H1 (cell line): ENCODE results near the gene TMEM89. TPM values are rescaled to one million over a fixed set of nuclear protein-coding genes. Genes with fewer than 3 reads are reported as not detected.

Source experiments
- ATF2 ChIP-seq: IDR thresholded peaks from 2 replicates; pipeline ENCODE4 v1.6.1; 2012; ENCODE audit warnings: low read length, inconsistent platforms
- BACH1 ChIP-seq: IDR thresholded peaks from 2 replicates; pipeline ENCODE4 v1.6.1; 2012; ENCODE audit warnings: low read length, improper control_type of control experiment
- BRCA1 ChIP-seq: IDR thresholded peaks from 2 replicates; pipeline ENCODE4 v1.6.1; 2012; ENCODE audit warnings: low read depth, low read length, improper control_type of control experiment
- CBX8 ChIP-seq: fragments of 300-800, 300-1000 bp; sonication (generic); IDR thresholded peaks from 2 replicates; pipeline ENCODE4 v1.7.1; 2016; ENCODE audit warnings: low read depth, low read length, borderline replicate concordance
- EP300 ChIP-seq, 2 experiments: IDR thresholded peaks; 1 replicate in 1 of 2; 2 replicates in 1 of 2; pipeline ENCODE4 v1.6.1; 2011 to 2012; ENCODE audit warnings: low read depth in 2 of 2, low read length in 2 of 2, mild to moderate bottlenecking in 2 of 2, borderline replicate concordance in 1 of 2, inconsistent platforms in 1 of 2, moderate library complexity in 1 of 2
- EZH2 ChIP-seq: fragments of 200-600 bp; sonication (generic); IDR thresholded peaks from 2 replicates; pipeline ENCODE4 v1.7.1; 2012; ENCODE audit warnings: low read depth, mild to moderate bottlenecking, moderate library complexity, low read length, inconsistent platforms; ENCODE audit not compliant: severe bottlenecking
- GABPA ChIP-seq: IDR thresholded peaks from 2 replicates; pipeline ENCODE4 v1.6.1; 2011; ENCODE audit warnings: mild to moderate bottlenecking, low read length, moderate library complexity, borderline replicate concordance; ENCODE audit not compliant: insufficient read depth
- HDAC2 ChIP-seq, 2 experiments: fragments of 300-600 bp in 1 of 2; sonication (generic) in 1 of 2; IDR thresholded peaks; 2 replicates each; pipeline ENCODE4 v1.6.1; 2011 to 2012; ENCODE audit warnings: low read depth in 2 of 2, low read length in 2 of 2, mild to moderate bottlenecking in 2 of 2, moderate library complexity in 2 of 2, borderline replicate concordance in 1 of 2, inconsistent platforms in 1 of 2
- KDM1A ChIP-seq: fragments of 200-600, 300-600 bp; sonication (generic); IDR thresholded peaks from 2 replicates; pipeline ENCODE4 v1.7.1; 2016; ENCODE audit warnings: mild to moderate bottlenecking, low read length, borderline replicate concordance
- KDM4A ChIP-seq: IDR thresholded peaks from one replicate; pipeline ENCODE4 v1.7.1; 2012; ENCODE audit warnings: low read depth, mild to moderate bottlenecking, moderate library complexity, low read length, inconsistent platforms; ENCODE audit not compliant: severe bottlenecking
- NRF1 ChIP-seq: IDR thresholded peaks from 2 replicates; pipeline ENCODE4 v1.6.1; 2011; ENCODE audit warnings: mild to moderate bottlenecking, low read depth, low read length, improper control_type of control experiment
- POLR2A ChIP-seq, 2 experiments: IDR thresholded peaks; 1 replicate in 1 of 2; 2 replicates in 1 of 2; pipeline ENCODE4 v1.6.1; 2011; ENCODE audit warnings: low read depth in 2 of 2, low read length in 2 of 2, mild to moderate bottlenecking in 2 of 2; ENCODE audit errors: control extremely low read depth in 1 of 2
- RXRA ChIP-seq: IDR thresholded peaks from 2 replicates; pipeline ENCODE4 v1.6.1; 2011; ENCODE audit warnings: low read depth, mild to moderate bottlenecking, low read length, moderate library complexity; ENCODE audit not compliant: insufficient read depth
- SIRT6 ChIP-seq: IDR thresholded peaks from one replicate; pipeline ENCODE4 v1.7.1; 2012; ENCODE audit warnings: low read length, inconsistent platforms
- SIX5 ChIP-seq: IDR thresholded peaks from 2 replicates; pipeline ENCODE4 v1.6.1; 2011; ENCODE audit warnings: mild to moderate bottlenecking, low read depth, low read length
- SP2 ChIP-seq: IDR thresholded peaks from 2 replicates; pipeline ENCODE4 v1.6.1; 2012; ENCODE audit warnings: mild to moderate bottlenecking, low read length, inconsistent platforms
- TBP ChIP-seq: IDR thresholded peaks from 2 replicates; pipeline ENCODE4 v1.6.1; 2011; ENCODE audit warnings: low read depth, low read length, improper control_type of control experiment
- TEAD4 ChIP-seq: IDR thresholded peaks from 2 replicates; pipeline ENCODE4 v1.6.1; 2012; ENCODE audit warnings: low read depth, low read length, inconsistent platforms, mixed read lengths
- USF2 ChIP-seq: IDR thresholded peaks from 2 replicates; pipeline ENCODE4 v1.6.1; 2011; ENCODE audit warnings: low read length, improper control_type of control experiment
- ZNF274 ChIP-seq: IDR thresholded peaks from 2 replicates; pipeline ENCODE4 v1.7.0; 2012; ENCODE audit warnings: low read length, borderline replicate concordance; ENCODE audit errors: extremely low read depth
- polyA plus RNA-seq, 7 experiments: library from polyadenylated mRNA; depleted of rRNA in 3 of 7; stranded (reverse) in 5 of 7; unstranded in 2 of 7; fragments of >200 nt in 5 of 7; fragments of 200-250 nt in 2 of 7; gene quantifications; 1 replicate in 5 of 7; 2 replicates in 1 of 7; 4 replicates in 1 of 7; pipeline versions ENCODE4 v1.2.1 to v1.2.3, GENCODE V29; 2011 to 2013; ENCODE audit warnings: missing spikeins in 2 of 7, mixed read lengths in 2 of 7
- total RNA-seq: library from RNA; stranded (reverse); fragmentation: NEBNext Ultra II Directional; extraction: Animal tissue kit (Norgen Biotek cat#: 25700); gene quantifications from 2 replicates; pipeline ENCODE4 v1.2.1, GENCODE V29; 2021

The TMEM89 gene
- total and polyA plus RNA-seq, 2 of the 8 experiments (the other 6 are each of a cell fraction or from before 2014, with no cell fraction given), result not detected

- TF ChIP-seq TBP (peak; percentile 87), SIRT6 (no peak), BACH1 (peak; percentile 69; the same call in 1 of the 2 replicates), RXRA (no peak), USF2 (no peak), POLR2A (IDR thresholded peaks at IDR 0.05; ENCODE audit: control extremely low read depth in 1 of 2, low read depth in 2 of 2, low read length in 2 of 2) (peak; percentile 85 to 87), ATF2 (no peak; the same call in 1 of the 2 replicates), GABPA (no peak), EZH2 (no peak), BRCA1 (no peak), KDM4A (peak; percentile 80), SIX5 (no peak), TEAD4 (no peak), EP300 (IDR thresholded peaks at IDR 0.05; ENCODE audit: borderline replicate concordance in 1 of 2, low read depth in 2 of 2, low read length in 2 of 2) (no peak), HDAC2 (IDR thresholded peaks at IDR 0.05; ENCODE audit: borderline replicate concordance in 1 of 2, low read depth in 2 of 2, low read length in 2 of 2) (peak in 1 of 2 experiments; percentile 10; a peak in 1 of 4 replicates), SP2 (no peak), KDM1A (peak; percentile 69), ZNF274 (no peak), NRF1 (peak; percentile 85), CBX8 (no peak)
Measured at GRCh38 chr3:48609088-48610005, 12.2 kb downstream of the TMEM89 start, which contains the start of gene UQCRC1 (continued).
